ENCODE measurements around the gene ZFP62. TPM values are rescaled to one million over a fixed set of nuclear protein-coding genes. Genes with fewer than 3 reads are reported as not detected.

The ZFP62 gene
- total RNA-seq, 4 donors from 2014 or later = 19.1 to 34.9 (median 21.4) TPM

GRCh38 chr5:180803181-180804128, 57.6 kb downstream of the ZFP62 start:
- ATAC-seq = peak; percentile 31
- peaks cover 12 to 89% (median 68%) of the 10 kb centered on the region in 3 donors for H3K4me1 ChIP-seq

GRCh38 chr5:180802325-180803180, 58.5 kb downstream of the ZFP62 start, which contains the start of gene MGAT1:
MGAT1 (minus strand) TSS chr5:180802806; CDS start chr5:180792971, 9,835 bp downstream.
- H3K27ac ChIP-seq = peak within 1 kb of the TSS; percentile 93 to 99 (median 96)
- H3K27me3 ChIP-seq = no peaks in the 10 kb centered on the region
- peak within 1 kb of the TSS; percentile 72 to 74 for H3K4me3 ChIP-seq
- TF ChIP-seq POLR2AphosphoS5 (IDR thresholded peaks at IDR 0.05) (peak; percentile 55), EP300 (IDR thresholded peaks at IDR 0.05) (no peak), POLR2A (IDR thresholded peaks at IDR 0.05) (peak; percentile 86 to 89), CTCF (IDR thresholded peaks at IDR 0.05) (peak in 1 of 4 experiments; percentile 14)
- H3K36me3 ChIP-seq = no peaks in the 10 kb centered on the region
- H3K4me1 ChIP-seq = peaks cover 12 to 89% (median 68%) of the 10 kb centered on the region in 3 donors
- ATAC-seq = peak; percentile 90
- 0% methylated on average over 9 of the region's 87 CpGs; no CpG with 5 or more reads in 1 of the 2 donors for WGBS, 2 donors (ENCODE audit: low coverage in 1 of 2)
- H3K9me3 ChIP-seq = no peaks in the 10 kb centered on the region

More at GRCh38 chr5:180803181-180804128, 57.6 kb downstream of the ZFP62 start:
- no peaks in the 10 kb centered on the region for H3K9me3 ChIP-seq
- no peak for TF ChIP-seq POLR2A (IDR thresholded peaks at IDR 0.05)
- TF ChIP-seq CTCF (IDR thresholded peaks at IDR 0.05) = peak in 1 of 4 experiments; percentile 27
- no peak for TF ChIP-seq EP300 (IDR thresholded peaks at IDR 0.05)
- TF ChIP-seq POLR2AphosphoS5 (IDR thresholded peaks at IDR 0.05) = no peak
- H3K27ac ChIP-seq = peak overlapping the region; percentile 60 to 99 (median 96)
- H3K27me3 ChIP-seq = no peaks in the 10 kb centered on the region
- WGBS, 2 donors (ENCODE audit: low coverage in 1 of 2) = 0 to 8% methylated on average over 1 to 11 of the region's 41 CpGs
- H3K36me3 ChIP-seq = no peaks in the 10 kb centered on the region
- H3K4me3 ChIP-seq = peak overlapping the region; percentile 72 to 74

- Histone ChIP-seq H3K36me3 (no peaks in the 10 kb centered on the region), H3K4me3 (peak overlapping the region; percentile 72 to 74), H3K27me3 (no peaks in the 10 kb centered on the region), H3K4me1 (peaks cover 12 to 89% (median 68%) of the 10 kb centered on the region in 3 donors), H3K9me3 (no peaks in the 10 kb centered on the region), H3K27ac (peak overlapping the region; percentile 93 to 99 (median 96))
- 4 to 6% methylated on average over 8 to 15 of the region's 15 CpGs for WGBS, 2 donors (ENCODE audit: low coverage in 1 of 2)
- TF ChIP-seq POLR2A (IDR thresholded peaks at IDR 0.05) (no peak), CTCF (IDR thresholded peaks at IDR 0.05) (no peak), POLR2AphosphoS5 (IDR thresholded peaks at IDR 0.05) (no peak), EP300 (IDR thresholded peaks at IDR 0.05) (no peak)
- peak; percentile 11 for ATAC-seq
Measured at GRCh38 chr5:180801596-180802324, 59.3 kb downstream of the ZFP62 start.

All from gastroesophageal sphincter (tissue), 4 donors.